ENCODE measurements around the gene TMEM183A. TPM values are rescaled to one million over a fixed set of nuclear protein-coding genes. Genes with fewer than 3 reads are reported as not detected.

Gene TMEM183A
- polyA plus RNA-seq, 1 of the 3 experiments (the other 2 are of a cell fraction): 47.9 TPM

GRCh38 chr1:202994756-202995155 is 12.4 kb upstream of the TMEM183A start:
- Histone ChIP-seq H3K9me2 (no peaks in the 10 kb centered on the region), H4K20me1 (ENCODE audit: insufficient read depth) (no peaks in the 10 kb centered on the region), H3K9me3 (no peaks in the 10 kb centered on the region), H3K36me3 (replicated peaks in 1 of 2; ENCODE audit: control insufficient read depth in 1 of 2, insufficient read depth in 2 of 2, low read length in 1 of 2) (no peaks in the 10 kb centered on the region), H3K4me1 (ENCODE audit: control insufficient read depth in 1 of 2, insufficient read depth in 2 of 2, low read depth in 1 of 2, low read length in 1 of 2) (no peaks in the 10 kb centered on the region), H3K27ac (ENCODE audit: low read depth in 2 of 2, low read length in 1 of 2) (no peak overlapping the region), H2AFZ (ENCODE audit: low read depth) (no peak overlapping the region), H3F3A (replicated peaks; ENCODE audit: insufficient read depth) (no peaks in the 10 kb centered on the region), H3K4me3 (ENCODE audit: low read depth in 2 of 2, low read length in 1 of 2) (no peak overlapping the region), H3K4me2 (no peak overlapping the region), H3K9ac (no peak overlapping the region), H3K27me3 (ENCODE audit: insufficient read depth) (peaks cover 20% of the 10 kb centered on the region; the same call in 1 of the 2 replicates), H3K79me2 (ENCODE audit: insufficient read depth) (no peaks in the 10 kb centered on the region)
- TF ChIP-seq EP300 (IDR thresholded peaks at IDR 0.05; ENCODE audit: borderline replicate concordance in 1 of 2, low read depth in 1 of 2, low read length in 1 of 2) (no peak), MXI1 (IDR thresholded peaks at IDR 0.05; ENCODE audit: low read depth, low read length) (no peak), NFIC (IDR thresholded peaks at IDR 0.05; ENCODE audit: borderline replicate concordance) (no peak), RXRA (IDR thresholded peaks at IDR 0.05; ENCODE audit: borderline replicate concordance, low read depth) (no peak), POLR2AphosphoS5 (IDR thresholded peaks at IDR 0.05; ENCODE audit: low read depth, low read length) (no peak), PBX3 (IDR thresholded peaks at IDR 0.05) (no peak), IRF3 (IDR thresholded peaks at IDR 0.05; ENCODE audit: low read depth, low read length) (no peak), TEAD4 (IDR thresholded peaks at IDR 0.05; ENCODE audit: borderline replicate concordance, insufficient read depth) (no peak), FOXJ3 (CRISPR knock-in tag; IDR thresholded peaks at IDR 0.05) (no peak), CTCF (IDR thresholded peaks at IDR 0.05) (no peak), RFX5 (IDR thresholded peaks at IDR 0.05; ENCODE audit: low read length) (no peak), MAX (IDR thresholded peaks at IDR 0.05; ENCODE audit: low read depth) (no peak), NRF1 (IDR thresholded peaks at IDR 0.05; ENCODE audit: low read depth, low read length) (no peak), RAD21 (IDR thresholded peaks at IDR 0.05; ENCODE audit: low read length) (no peak), YY1 (IDR thresholded peaks at IDR 0.05; ENCODE audit: low read depth) (no peak)
- CTCF ChIA-PET: interaction anchor here (1.1 to 1.6 kb wide), 2 partner anchors 19 to 34 kb away, joined by 3 to 5 read pairs; no protein-coding TSS in a partner anchor
- 32% methylated on average over 3 of the region's 3 CpGs for WGBS (ENCODE audit: low lambda C conversion rate)
- POLR2A ChIA-PET: interaction anchor here (1.9 kb wide), 1 partner anchor 12 kb away, joined by 7 read pairs; the partner anchor contains the start of gene TMEM183A
- DNase-seq: no peak

Measured in SK-N-SH (cell line).